IMR-90 (cell line): Measurements from ENCODE around the gene ABCA7. TPM values are rescaled to one million over a fixed set of nuclear protein-coding genes. Genes with fewer than 3 reads are reported as not detected.
A peak's percentile ranks its signal among the peaks of the same experiment; 100 is the strongest.

Experiments
- ATAC-seq: fragments of 200-7000 bp; cut with Tn5 transposase; 2 replicates; pipeline ENCODE4 v1.9.1; 2020; ENCODE audit warnings: low read depth, mild to moderate bottlenecking, moderate library complexity
- BruUV-seq: library from RNA; stranded (reverse); fragments of 400-500 nt; replicated peaks from 2 replicates; lab custom pipeline; 2021; lab: Mats Ljungman, UMichigan
- CTCF ChIA-PET: fragments of 300-600 bp; formaldehyde crosslinking; extraction: SDS; loops from one replicate; lab custom pipeline; 2021; ENCODE audit warnings: antibody characterized with exemption; lab: Yijun Ruan, JAX
- POLR2A ChIA-PET: fragments of 300-600 bp; sonication (Branson Sonifier 250); formaldehyde crosslinking; loops from one replicate; lab custom pipeline; 2022; ENCODE audit warnings: antibody characterized with exemption; ENCODE audit not compliant: unreplicated experiment; lab: Charles Lee
- DNase-seq: peaks from one replicate; pipeline ENCODE4 v3.0.0; 2013
- H2AFZ ChIP-seq: replicated peaks from 2 replicates; pipeline ENCODE3; 2013; ENCODE audit warnings: low read length, mild to moderate bottlenecking; ENCODE audit not compliant: poor library complexity
- H2AK5ac ChIP-seq: 2 replicates; pipeline ENCODE4 v1.6.1; 2013; ENCODE audit warnings: low read depth, low read length, inconsistent platforms
- H2AK9ac ChIP-seq: replicated peaks from 2 replicates; pipeline ENCODE3; 2013; ENCODE audit warnings: mild to moderate bottlenecking, low read depth, low read length, moderate library complexity; ENCODE audit not compliant: poor library complexity
- H2BK120ac ChIP-seq: 2 replicates; pipeline ENCODE4 v1.6.1; 2013; ENCODE audit warnings: low read depth, low read length, inconsistent platforms
- H2BK15ac ChIP-seq: 3 replicates; pipeline ENCODE4 v1.6.1; 2013; ENCODE audit warnings: low read depth, low read length, inconsistent platforms
- H2BK20ac ChIP-seq: 2 replicates; pipeline ENCODE4 v1.6.1; 2013; ENCODE audit warnings: low read depth, mild to moderate bottlenecking, inconsistent platforms, low read length, moderate library complexity
- H2BK5ac ChIP-seq: 2 replicates; pipeline ENCODE4 v1.6.1; 2013; ENCODE audit warnings: mild to moderate bottlenecking, low read depth, low read length, inconsistent platforms; ENCODE audit not compliant: poor library complexity, severe bottlenecking
- H3K14ac ChIP-seq: replicated peaks from 2 replicates; pipeline ENCODE4 v1.6.1; 2013; ENCODE audit warnings: low read depth, low read length, inconsistent platforms
- H3K18ac ChIP-seq: 2 replicates; pipeline ENCODE4 v1.6.1; 2013; ENCODE audit warnings: low read depth, low read length, control low read depth
- H3K23ac ChIP-seq: 2 replicates; pipeline ENCODE4 v1.6.1; 2013; ENCODE audit warnings: low read depth, low read length, inconsistent platforms
- H3K27ac ChIP-seq: 2 replicates; pipeline ENCODE4 v1.5.1; 2013; ENCODE audit warnings: mild to moderate bottlenecking, control low read depth, low read length; ENCODE audit not compliant: insufficient read depth
- H3K27me3 ChIP-seq: 2 replicates; pipeline ENCODE4 v1.6.1; 2013; ENCODE audit warnings: low read length; ENCODE audit not compliant: control insufficient read depth, insufficient read depth
- H3K36me3 ChIP-seq: 2 replicates; pipeline ENCODE4 v1.6.1; 2013; ENCODE audit warnings: low read length, mixed read lengths; ENCODE audit not compliant: control insufficient read depth, insufficient read depth
- H3K4ac ChIP-seq: 2 replicates; pipeline ENCODE4 v1.6.1; 2013; ENCODE audit warnings: low read depth, low read length, inconsistent platforms
- H3K4me1 ChIP-seq: 2 replicates; pipeline ENCODE4 v1.6.1; 2013; ENCODE audit warnings: low read length, mixed read lengths; ENCODE audit not compliant: control insufficient read depth, insufficient read depth
- H3K4me2 ChIP-seq: 2 replicates; pipeline ENCODE4 v1.6.1; 2013; ENCODE audit warnings: low read depth, mild to moderate bottlenecking, control low read depth, low read length, moderate library complexity
- H3K4me3 ChIP-seq: 2 replicates; pipeline ENCODE4 v1.5.1; 2013; ENCODE audit warnings: low read depth, mild to moderate bottlenecking, control low read depth, low read length, moderate library complexity; ENCODE audit not compliant: insufficient read depth
- H3K56ac ChIP-seq: 2 replicates; pipeline ENCODE4 v1.6.1; 2013; ENCODE audit warnings: low read length, inconsistent platforms; ENCODE audit not compliant: insufficient read depth; ENCODE audit errors: extremely low read depth
- H3K79me1 ChIP-seq, 2 experiments: 2 replicates each; pipeline ENCODE4 v1.6.1; 2013; ENCODE audit warnings: low read length in 2 of 2, inconsistent platforms in 1 of 2, low read depth in 1 of 2
- H3K9ac ChIP-seq: 2 replicates; pipeline ENCODE4 v1.6.1; 2013; ENCODE audit warnings: low read depth, low read length, control low read depth
- H3K9me1 ChIP-seq: 2 replicates; pipeline ENCODE4 v1.6.1; 2013; ENCODE audit warnings: low read length, inconsistent platforms; ENCODE audit not compliant: insufficient read depth
- H3K9me3 ChIP-seq: 2 replicates; pipeline ENCODE4 v1.6.1; 2013; ENCODE audit warnings: low read length; ENCODE audit not compliant: control insufficient read depth, insufficient read depth
- H4K20me1 ChIP-seq: 2 replicates; pipeline ENCODE4 v1.6.1; 2013; ENCODE audit warnings: low read length, inconsistent platforms; ENCODE audit not compliant: insufficient read depth
- H4K5ac ChIP-seq: 2 replicates; pipeline ENCODE4 v1.6.1; 2013; ENCODE audit warnings: mild to moderate bottlenecking, low read depth, low read length, control low read depth
- H4K8ac ChIP-seq, 2 experiments: 2 replicates each; pipeline ENCODE4 v1.6.1; 2013; ENCODE audit warnings: low read depth in 2 of 2, low read length in 2 of 2, control low read depth in 1 of 2, inconsistent platforms in 1 of 2
- H4K91ac ChIP-seq: 2 replicates; pipeline ENCODE4 v1.6.1; 2013; ENCODE audit warnings: low read depth, low read length, inconsistent platforms; ENCODE audit not compliant: insufficient read depth
- CEBPB ChIP-seq: IDR thresholded peaks from 2 replicates; pipeline ENCODE4 v1.6.1; 2012; ENCODE audit warnings: low read depth, low read length, improper control_type of control experiment
- CHD1 ChIP-seq: IDR thresholded peaks from 2 replicates; pipeline ENCODE4 v1.6.1; 2012; ENCODE audit warnings: low read depth, low read length, improper control_type of control experiment
- NFE2L2 ChIP-seq: fragments of 150-350 bp; IDR thresholded peaks from 2 replicates; pipeline ENCODE4 v1.6.1; 2016; ENCODE audit warnings: low read depth, mild to moderate bottlenecking, low read length
- POLR2A ChIP-seq: IDR thresholded peaks from 2 replicates; pipeline ENCODE4 v1.6.1; 2012; ENCODE audit warnings: mild to moderate bottlenecking, low read depth, low read length
- RAD21 ChIP-seq: IDR thresholded peaks from 2 replicates; pipeline ENCODE4 v1.6.1; 2012; ENCODE audit warnings: low read length, improper control_type of control experiment
- RCOR1 ChIP-seq: IDR thresholded peaks from 2 replicates; pipeline ENCODE4 v1.6.1; 2012; ENCODE audit warnings: mild to moderate bottlenecking, low read length, improper control_type of control experiment; ENCODE audit not compliant: insufficient replicate concordance
- WGBS, 2 experiments: methylation state at CpG; one replicate each; pipeline versions ENCODE4 v1.1.5 to v1.1.7; 2013; ENCODE audit warnings: missing lambda C conversion rate in 2 of 2; ENCODE audit not compliant: insufficient read length in 1 of 2; ENCODE audit errors: extremely low coverage in 2 of 2; 5-methylcytosine and 5-hydroxymethylcytosine counted together
- dilution Hi-C: fragments of 300-500 bp; cut with HindIII; formaldehyde crosslinking; loops from one replicate; pipeline ENCODE4 v1.14.3; 2018; ENCODE audit warnings: low sequenced_read_pairs; ENCODE audit not compliant: unreplicated experiment
- in situ Hi-C: fragments of 300-500 bp; cut with MboI; formaldehyde crosslinking; loops from 3 replicates; pipeline ENCODE4 v1.14.3; 2019; ENCODE audit warnings: low sequenced_read_pairs, inconsistent platforms, mixed read lengths
- intact Hi-C: fragments of 100-400 bp; cut with micrococcal nuclease; formaldehyde crosslinking; loops from 2 replicates; pipeline ENCODE4 v1.10.0; 2022
- polyA plus RNA-seq, 3 experiments: library from polyadenylated mRNA; depleted of rRNA; stranded (reverse); fragments of >200 nt; gene quantifications; 2 replicates each; pipeline ENCODE4 v1.2.3, GENCODE V29; 2012; ENCODE audit warnings: low replicate concordance in 1 of 3
- total RNA-seq: library from RNA; depleted of rRNA; stranded (reverse); fragments of >200 nt; gene quantifications from 2 replicates; pipeline ENCODE4 v1.2.3, GENCODE V29; 2012

Gene ABCA7
- total and polyA plus RNA-seq, 2 of the 4 experiments (the other 2 are of a cell fraction): 0.36 to 3.3 TPM

- H3K4me3 ChIP-seq: peak overlapping the region; percentile 3; the same call in 1 of the 2 replicates
- TSS peak; percentile 73 for BruUV-seq
- peak overlapping the region; percentile 98 for H2BK15ac ChIP-seq
- in situ Hi-C loops (no loop called here), intact Hi-C loops (loop anchor here (2.0 to 5.0 kb wide), 3 partner anchors 62 to 76 kb away; partner anchors contain the start of genes ABCA7 and CNN2), dilution Hi-C loops (no loop called here)
- peak overlapping the region; percentile 66 for H3K23ac ChIP-seq
- H2AK9ac ChIP-seq: peak overlapping the region; percentile 4
- 43% methylated on average over 10 of the region's 20 CpGs; no CpG with 5 or more reads in 1 of the 2 experiments for WGBS, 2 experiments
- H3K18ac ChIP-seq: peak overlapping the region; percentile 80
- H2AK5ac ChIP-seq: peak overlapping the region; percentile 97
- H3K79me1 ChIP-seq: peaks cover 0 to 32% of the 10 kb centered on the region in 2 experiments; a peak in 2 of 4 replicates
- peak overlapping the region; percentile 62 for H4K5ac ChIP-seq
- no peak for ATAC-seq
- H3K56ac ChIP-seq: peak overlapping the region; percentile 50; the same call in 1 of the 2 replicates
- ChIA-PET POLR2A (interaction anchor here (0.6 kb wide), 2 partner anchors 78 to 166 kb away, joined by 7 to 16 read pairs; partner anchors contain the start of gene CIRBP), CTCF (no interaction called here)
- H2BK20ac ChIP-seq: peak overlapping the region; percentile 82
- H4K8ac ChIP-seq: peak overlapping the region; percentile 56 to 90
- peaks cover 13% of the 10 kb centered on the region for H3K4me1 ChIP-seq
- peaks cover 49% of the 10 kb centered on the region for H4K20me1 ChIP-seq
- peak overlapping the region; percentile 98 for H3K4ac ChIP-seq
- peak overlapping the region; percentile 81 for H2BK120ac ChIP-seq
- H3K14ac ChIP-seq: peak overlapping the region; percentile 95
- no peak for DNase-seq
- H3K27me3 ChIP-seq: no peaks in the 10 kb centered on the region
- H3K36me3 ChIP-seq: peaks cover 28% of the 10 kb centered on the region; the same call in 1 of the 2 replicates
- H4K91ac ChIP-seq: peak overlapping the region; percentile 84
- H2BK5ac ChIP-seq: peak overlapping the region; percentile 98
- peak overlapping the region; percentile 97 for H3K27ac ChIP-seq
- peaks cover 10% of the 10 kb centered on the region for H3K9me1 ChIP-seq
- 0 out of 2 replicates have a peak overlapping the region, but pooled peaks have one; percentile 8 for H3K9ac ChIP-seq
- H3K9me3 ChIP-seq: peaks cover 3% of the 10 kb centered on the region
- no peak for TF ChIP-seq CEBPB
- peak; percentile 65; the same call in 1 of the 2 replicates for TF ChIP-seq POLR2A
- no peak for TF ChIP-seq RAD21
- no peak for TF ChIP-seq CHD1
- TF ChIP-seq NFE2L2: no peak
- TF ChIP-seq RCOR1: no peak
- H2AFZ ChIP-seq: peak overlapping the region; percentile 48
- H3K4me2 ChIP-seq: peak overlapping the region; percentile 42
These were observed 63.3 kb downstream of the ABCA7 start for GRCh38 chr19:1103132-1103707.
